GM20431 (cell line): Measurements from ENCODE around the gene PDIA5.

Experiments used
- in situ Hi-C: fragments of 300-500 bp; cut with MseI, MboI; formaldehyde crosslinking; loops from one replicate; pipeline ENCODE4 v1.15.0; 2020; ENCODE audit warnings: low sequenced_read_pairs; ENCODE audit not compliant: unreplicated experiment

PDIA5 gene

GRCh38 chr3:123066896-123067688 is at the start of gene PDIA5:
PDIA5 (plus strand) TSS chr3:123067025; CDS start chr3:123067165, 140 bp downstream.
- in situ Hi-C loops, result no loop called here

- in situ Hi-C loops, result no loop called here
Measured at GRCh38 chr3:123018683-123019082, 48.1 kb upstream of the PDIA5 start.

DNA sequence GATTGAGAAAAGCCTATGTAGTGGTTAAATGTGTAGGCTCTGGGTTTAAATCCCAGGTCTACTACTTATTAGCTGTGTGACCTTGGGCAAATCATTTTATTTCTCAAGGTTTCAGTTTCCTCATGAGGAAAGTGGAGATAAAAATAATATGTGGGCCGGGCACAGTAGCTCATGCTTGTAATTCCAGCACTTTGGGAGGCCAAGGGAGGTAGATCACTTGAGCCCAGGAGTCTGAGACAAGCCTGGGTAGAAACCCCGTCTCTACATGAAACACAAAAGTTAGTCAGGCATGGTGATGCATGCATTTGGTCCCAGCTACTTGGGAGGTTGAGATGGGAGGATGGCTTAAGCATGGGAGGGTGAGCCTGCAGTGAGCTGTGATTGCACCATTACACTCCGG is 47.7 kb upstream of the PDIA5 start:
- in situ Hi-C loops, result no loop called here

DNA sequence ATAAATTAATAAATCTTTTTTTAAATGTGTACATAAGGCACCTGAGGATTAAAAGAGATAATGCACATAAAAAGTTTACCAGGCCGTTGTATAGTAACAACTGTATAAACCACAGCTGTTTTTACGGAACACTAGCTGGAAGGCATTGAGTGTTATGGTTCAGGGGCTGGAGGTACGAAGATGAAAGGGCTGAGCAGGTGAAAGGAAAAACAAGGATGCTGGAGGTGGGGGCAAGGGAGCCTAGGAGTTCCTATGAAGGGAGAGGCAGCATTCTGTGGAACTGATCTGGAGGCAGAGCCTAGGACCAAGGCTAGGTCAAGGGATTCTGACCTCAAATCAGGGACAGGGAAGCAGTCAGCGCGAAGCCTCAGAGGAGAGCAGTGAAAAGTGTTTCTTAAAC is 47.2 kb upstream of the PDIA5 start:
- in situ Hi-C loops, result no loop called here

- in situ Hi-C loops, result no loop called here
Measured at GRCh38 chr3:123020709-123021108, 46.1 kb upstream of the PDIA5 start.

- in situ Hi-C loops, result no loop called here
Measured at GRCh38 chr3:123021388-123021787, 45.4 kb upstream of the PDIA5 start.

- in situ Hi-C loops, result no loop called here
Measured at GRCh38 chr3:123021996-123022510, 44.8 kb upstream of the PDIA5 start.

- in situ Hi-C loops, result no loop called here
Measured at GRCh38 chr3:123024056-123024455, 42.8 kb upstream of the PDIA5 start.

- in situ Hi-C loops, result no loop called here
Measured at GRCh38 chr3:123025642-123026521, 40.9 kb upstream of the PDIA5 start.

- in situ Hi-C loops, result no loop called here
Measured at GRCh38 chr3:123026565-123027291, 40.1 kb upstream of the PDIA5 start.

- in situ Hi-C loops, result no loop called here
Measured at GRCh38 chr3:123027292-123028232, 39.3 kb upstream of the PDIA5 start, which contains the start of gene SEMA5B. SEMA5B (minus strand) TSS chr3:123027763; CDS start chr3:122961263, 66,500 bp downstream.

DNA sequence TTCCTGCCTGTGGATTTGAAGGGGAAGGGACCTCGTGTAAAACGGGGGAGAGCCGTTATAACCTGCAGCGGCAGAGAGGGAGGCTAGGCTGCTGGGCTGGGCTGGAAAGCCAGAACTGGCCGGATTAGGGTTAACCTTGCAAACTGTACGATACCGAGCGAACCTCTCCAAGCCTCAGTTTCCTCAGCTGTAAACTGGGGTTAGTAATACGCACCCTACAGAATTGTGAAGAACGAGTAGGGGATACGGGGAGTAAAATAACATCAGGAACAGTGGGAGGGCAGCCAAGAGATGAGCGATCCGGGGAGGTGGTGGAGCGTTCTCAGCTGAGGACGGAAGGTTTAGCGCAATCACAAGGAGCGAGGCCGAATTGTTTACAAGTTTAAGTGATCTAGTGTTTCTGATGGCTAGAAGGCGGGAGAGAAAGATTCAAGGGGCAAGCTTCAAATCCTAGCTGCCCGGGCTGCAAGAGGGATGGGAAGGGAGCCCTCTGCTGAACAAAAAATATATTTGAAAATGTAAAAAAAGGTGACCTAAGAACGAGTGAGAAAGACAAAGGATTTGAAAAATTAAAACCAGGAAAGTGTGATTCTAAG is 38.5 kb upstream of the PDIA5 start:
- in situ Hi-C loops, result no loop called here

- in situ Hi-C loops, result no loop called here
Measured at GRCh38 chr3:123031051-123031450, 35.8 kb upstream of the PDIA5 start.

DNA sequence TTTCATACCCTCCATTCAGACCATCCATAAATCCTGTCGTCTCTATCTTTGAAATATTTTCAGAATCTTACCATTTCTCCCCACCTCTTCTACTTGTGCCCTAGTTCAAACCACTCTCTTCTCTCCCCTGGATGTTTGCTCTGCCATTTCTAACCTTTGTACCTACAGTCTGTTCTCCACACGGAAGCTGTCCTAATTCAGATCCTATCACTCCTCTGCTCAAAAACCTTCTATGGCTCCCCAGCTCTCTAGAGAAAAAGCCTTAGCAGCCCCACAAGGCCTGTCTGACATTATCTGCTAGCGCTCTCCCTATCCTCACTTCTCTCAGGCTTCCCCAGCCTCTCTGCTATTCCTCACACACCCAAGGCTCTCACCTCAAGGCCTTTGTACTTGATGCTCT is 34.8 kb upstream of the PDIA5 start:
- in situ Hi-C loops, result no loop called here

DNA sequence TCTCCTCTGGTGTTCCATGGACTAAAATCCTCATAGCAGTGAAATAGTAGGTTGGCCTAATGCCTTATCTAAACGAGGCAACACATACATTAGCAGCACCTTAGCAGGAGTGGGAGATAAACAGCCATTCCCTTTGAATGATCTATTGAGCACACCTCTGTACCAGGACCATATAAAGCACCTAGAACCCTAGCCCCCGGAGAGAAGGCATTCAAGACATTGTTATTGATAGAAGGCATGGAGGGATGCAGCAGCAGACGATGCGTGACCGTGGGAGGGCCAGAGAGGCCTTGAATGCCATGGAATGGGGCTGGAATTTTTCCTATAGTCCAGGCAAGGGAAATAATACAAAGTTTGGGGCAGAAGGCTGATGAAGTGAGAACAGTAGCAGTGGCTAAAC is 32.7 kb upstream of the PDIA5 start:
- in situ Hi-C loops, result no loop called here

DNA sequence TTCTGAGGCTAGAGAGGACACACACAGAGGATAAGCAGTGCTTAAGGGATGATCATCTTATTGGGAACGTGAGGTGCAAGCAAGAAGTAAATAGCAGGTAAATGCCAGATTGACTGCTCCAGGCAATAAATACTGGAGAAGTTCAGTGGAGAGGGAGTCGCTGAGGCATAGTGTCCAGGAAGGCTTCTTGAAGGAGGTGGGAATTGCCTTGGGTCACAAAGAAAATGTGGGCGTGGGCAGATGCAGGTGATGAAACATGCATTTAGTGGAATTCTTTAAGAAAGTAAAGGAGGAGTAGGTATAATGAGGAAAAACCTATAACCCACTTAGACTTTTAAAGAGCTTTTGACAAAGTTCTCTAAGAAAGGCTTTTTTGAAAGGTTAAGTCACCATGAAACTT is 31.8 kb upstream of the PDIA5 start:
- in situ Hi-C loops, result no loop called here

DNA sequence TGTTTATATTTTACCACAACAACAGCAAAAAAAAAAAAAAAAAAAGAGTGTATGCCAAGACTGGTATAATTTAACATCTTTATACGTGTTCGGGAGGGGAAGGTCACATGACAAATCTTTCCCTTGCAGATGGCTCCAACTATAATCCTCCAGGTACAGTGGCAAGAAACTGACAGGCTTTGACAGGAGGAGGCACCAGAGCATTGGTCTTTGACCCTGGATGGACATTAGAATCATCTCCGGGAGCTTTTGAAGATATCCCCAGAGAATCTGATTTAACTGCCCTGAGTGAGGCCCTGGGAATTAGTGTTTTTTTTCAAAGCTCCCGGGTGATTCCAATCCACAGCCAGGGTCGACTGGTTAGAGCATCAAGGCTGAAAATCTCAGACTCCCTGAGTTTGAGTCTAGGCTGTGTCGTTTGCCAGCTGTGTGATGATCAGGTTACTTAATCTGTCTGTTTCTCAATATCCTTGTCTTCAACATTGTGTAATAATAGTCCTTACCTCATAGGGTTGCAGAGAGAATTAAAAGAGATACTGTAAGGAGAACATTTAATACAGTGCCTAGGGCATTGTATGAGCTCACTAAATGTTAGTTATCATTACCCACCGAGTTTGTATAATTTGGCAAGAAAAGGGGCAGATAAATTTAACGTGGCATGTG is 30.3 kb upstream of the PDIA5 start:
- in situ Hi-C loops, result no loop called here

GRCh38 chr3:123037015-123037375 is 29.8 kb upstream of the PDIA5 start:
- in situ Hi-C loops, result no loop called here
